LNCAP (cell line): ENCODE data around the gene COL2A1.

ENCODE experiments used
- TF ChIP-seq, protein P1 (sequence below): fragments of 450-650 bp; IDR thresholded peaks from 2 replicates; pipeline ENCODE4 v1.5.1; 2017; ENCODE audit warnings: mild to moderate bottlenecking

COL2A1 gene

DNA sequence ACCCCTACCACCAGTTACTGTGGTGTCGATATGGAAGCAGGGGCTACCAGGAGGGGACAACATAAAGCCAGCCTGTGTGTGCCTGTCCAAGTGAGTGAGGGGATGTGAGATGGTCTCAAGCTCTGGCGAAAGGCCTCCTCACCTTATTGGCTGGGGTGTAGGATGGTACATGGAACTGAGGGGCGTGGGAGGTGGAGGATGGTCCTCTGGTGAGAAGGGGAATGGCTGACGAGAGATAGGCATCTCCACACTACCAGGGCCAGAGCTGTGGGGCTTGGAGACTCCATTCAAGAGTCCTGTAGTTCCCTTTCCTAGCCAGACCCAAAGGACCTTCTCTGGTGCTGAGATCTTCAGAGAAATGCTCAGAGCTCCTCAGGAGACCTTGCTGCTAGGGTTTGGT lies 32.5 kb upstream of the COL2A1 start:
- TF ChIP-seq, protein P1, sequence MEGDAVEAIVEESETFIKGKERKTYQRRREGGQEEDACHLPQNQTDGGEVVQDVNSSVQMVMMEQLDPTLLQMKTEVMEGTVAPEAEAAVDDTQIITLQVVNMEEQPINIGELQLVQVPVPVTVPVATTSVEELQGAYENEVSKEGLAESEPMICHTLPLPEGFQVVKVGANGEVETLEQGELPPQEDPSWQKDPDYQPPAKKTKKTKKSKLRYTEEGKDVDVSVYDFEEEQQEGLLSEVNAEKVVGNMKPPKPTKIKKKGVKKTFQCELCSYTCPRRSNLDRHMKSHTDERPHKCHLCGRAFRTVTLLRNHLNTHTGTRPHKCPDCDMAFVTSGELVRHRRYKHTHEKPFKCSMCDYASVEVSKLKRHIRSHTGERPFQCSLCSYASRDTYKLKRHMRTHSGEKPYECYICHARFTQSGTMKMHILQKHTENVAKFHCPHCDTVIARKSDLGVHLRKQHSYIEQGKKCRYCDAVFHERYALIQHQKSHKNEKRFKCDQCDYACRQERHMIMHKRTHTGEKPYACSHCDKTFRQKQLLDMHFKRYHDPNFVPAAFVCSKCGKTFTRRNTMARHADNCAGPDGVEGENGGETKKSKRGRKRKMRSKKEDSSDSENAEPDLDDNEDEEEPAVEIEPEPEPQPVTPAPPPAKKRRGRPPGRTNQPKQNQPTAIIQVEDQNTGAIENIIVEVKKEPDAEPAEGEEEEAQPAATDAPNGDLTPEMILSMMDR = no peak

- TF ChIP-seq, protein P1 = no peak
Measured at GRCh38 chr12:48034835-48035805, 30.8 kb upstream of the COL2A1 start.

DNA sequence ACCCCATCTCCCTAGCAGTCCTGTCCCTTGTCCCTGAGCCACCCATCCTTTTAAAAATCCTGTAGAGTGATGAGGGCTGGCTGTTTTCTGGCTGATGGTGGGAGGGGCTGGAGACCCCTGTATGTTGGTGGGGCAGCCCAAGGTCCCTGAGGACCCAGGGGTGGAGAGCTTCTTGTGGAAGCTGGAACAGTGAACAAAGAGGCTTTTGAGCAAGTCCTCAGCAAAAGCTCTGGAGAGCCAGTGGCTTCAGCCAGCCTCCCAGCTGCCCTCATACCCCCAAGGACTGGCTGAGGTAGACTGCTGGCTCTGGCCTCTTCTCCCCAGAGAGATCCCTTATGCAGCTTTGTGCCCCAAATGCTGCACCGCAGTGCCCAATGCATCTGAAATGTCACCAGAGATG lies 29.2 kb upstream of the COL2A1 start:
- TF ChIP-seq, protein P1 = no peak

- TF ChIP-seq, protein P1 = no peak
Measured at GRCh38 chr12:48032597-48032996, 28.3 kb upstream of the COL2A1 start.

GRCh38 chr12:48031135-48031960 lies 27.1 kb upstream of the COL2A1 start:
- TF ChIP-seq, protein P1 = no peak

GRCh38 chr12:48030173-48030650 lies 25.9 kb upstream of the COL2A1 start:
- TF ChIP-seq, protein P1 = no peak

DNA sequence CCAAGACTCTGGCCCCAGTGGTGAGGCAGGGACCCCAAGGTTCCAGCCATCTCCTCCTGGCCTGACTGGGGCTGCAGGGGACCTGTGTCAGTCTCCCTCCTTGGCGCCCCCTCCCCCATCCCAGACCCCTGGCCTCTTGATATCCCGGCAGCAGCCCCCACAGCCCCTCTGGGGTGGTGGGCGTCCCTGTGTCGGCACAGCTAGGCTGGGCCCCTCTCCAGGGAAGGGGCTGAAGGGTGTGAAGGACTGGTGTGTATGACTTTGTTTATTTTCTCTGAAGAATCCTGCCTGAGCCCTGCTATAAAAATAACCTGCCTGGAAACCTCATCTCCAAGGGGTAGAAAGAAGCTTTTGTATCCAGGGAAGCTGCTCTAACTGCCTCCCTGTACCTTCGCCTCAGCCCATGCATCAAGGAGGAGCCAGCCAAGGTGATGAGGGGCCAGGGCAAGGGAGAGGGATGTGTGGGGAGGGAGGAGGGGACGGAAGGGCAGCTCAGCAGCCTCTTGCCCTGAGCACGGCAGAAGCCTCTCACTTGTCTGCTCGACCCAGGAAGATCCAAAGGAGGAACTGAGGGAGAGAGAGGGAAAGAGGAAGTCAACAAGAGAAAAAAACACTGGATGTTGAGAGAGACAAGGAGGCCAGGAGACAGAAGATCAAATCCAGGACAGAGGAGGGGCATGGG lies 25.4 kb upstream of the COL2A1 start:
- TF ChIP-seq, protein P1 = no peak
